Measurements from ENCODE around the gene GLYATL3.
"Not testable (repeated sequence)": the region's sequence is repeated elsewhere in the genome, so short reads cannot be mapped to it uniquely, and the experiment has no call there.

Gene GLYATL3

GRCh38 chr6:49499623-49500022, at the start of gene GLYATL3:
Gene GLYATL3, plus strand, starts transcription at chr6:49499923. Its CDS starts 12,068 bp downstream, at chr6:49511991.
- DNase-seq (ENCODE audit: low read depth in 2 of 2), result no peak

GRCh38 chr6:49453221-49453620, 46.5 kb upstream of the GLYATL3 start:
- DNase-seq (ENCODE audit: low read depth in 2 of 2), result no peak

- no peak for DNase-seq (ENCODE audit: low read depth in 2 of 2)
Measured at GRCh38 chr6:49454787-49455709, 44.7 kb upstream of the GLYATL3 start.

GRCh38 chr6:49457771-49458170, 42.0 kb upstream of the GLYATL3 start:
- DNase-seq (ENCODE audit: low read depth in 2 of 2), result no peak

GRCh38 chr6:49462071-49462470, 37.7 kb upstream of the GLYATL3 start:
- no peak for DNase-seq (ENCODE audit: low read depth in 2 of 2)

GRCh38 chr6:49462599-49462926, 37.2 kb upstream of the GLYATL3 start:
- DNase-seq (ENCODE audit: low read depth in 2 of 2), result no peak

GRCh38 chr6:49462927-49463611, 36.7 kb upstream of the GLYATL3 start, which contains the start of the genes CENPQ and MMUT:
Gene CENPQ, plus strand, starts transcription at chr6:49463370. Its CDS starts 6,807 bp downstream, at chr6:49470177.
Gene MMUT, minus strand, starts transcription at chr6:49463253. Its CDS starts 3,787 bp downstream, at chr6:49459466.
- peak; percentile 74 to 81 for DNase-seq (ENCODE audit: low read depth in 2 of 2)

GRCh38 chr6:49463612-49463967, 36.1 kb upstream of the GLYATL3 start:
- DNase-seq (ENCODE audit: low read depth in 2 of 2), result no peak

GRCh38 chr6:49464691-49465090, 35.0 kb upstream of the GLYATL3 start:
- DNase-seq (ENCODE audit: low read depth in 2 of 2), result no peak

GRCh38 chr6:49468042-49468441, 31.7 kb upstream of the GLYATL3 start:
- no peak for DNase-seq (ENCODE audit: low read depth in 2 of 2)

- DNase-seq (ENCODE audit: low read depth in 2 of 2), result not testable (repeated sequence)
Measured at GRCh38 chr6:49476564-49476963, 23.2 kb upstream of the GLYATL3 start.

- no peak for DNase-seq (ENCODE audit: low read depth in 2 of 2)
Measured at GRCh38 chr6:49479308-49479970, 20.3 kb upstream of the GLYATL3 start.

GRCh38 chr6:49481846-49482245, 17.9 kb upstream of the GLYATL3 start:
- DNase-seq (ENCODE audit: low read depth in 2 of 2), result not testable (repeated sequence)

- DNase-seq (ENCODE audit: low read depth in 2 of 2), result not testable (repeated sequence)
Measured at GRCh38 chr6:49483380-49483779, 16.3 kb upstream of the GLYATL3 start.

GRCh38 chr6:49490633-49491032, 9.1 kb upstream of the GLYATL3 start:
- no peak for DNase-seq (ENCODE audit: low read depth in 2 of 2)

- no peak for DNase-seq (ENCODE audit: low read depth in 2 of 2)
Measured at GRCh38 chr6:49497304-49497703, 2.4 kb upstream of the GLYATL3 start.

- no peak for DNase-seq (ENCODE audit: low read depth in 2 of 2)
Measured at GRCh38 chr6:49499126-49499525, 597 bp upstream of the GLYATL3 start.

- DNase-seq (ENCODE audit: low read depth in 2 of 2), result no peak
Measured at GRCh38 chr6:49504666-49505065, 4.9 kb downstream of the GLYATL3 start.

- no peak for DNase-seq (ENCODE audit: low read depth in 2 of 2)
Measured at GRCh38 chr6:49506569-49507111, 6.9 kb downstream of the GLYATL3 start.

- no peak for DNase-seq (ENCODE audit: low read depth in 2 of 2)
Measured at GRCh38 chr6:49509342-49509741, 9.6 kb downstream of the GLYATL3 start.

- DNase-seq (ENCODE audit: low read depth in 2 of 2), result no peak
Measured at GRCh38 chr6:49513153-49513989, 13.6 kb downstream of the GLYATL3 start.
